Trophoblast cell (in vitro differentiated cells and primary cell): ENCODE results near the gene EPB41L2.
"Not testable (repeated sequence)": the region's sequence is repeated elsewhere in the genome, so short reads cannot be mapped to it uniquely, and the experiment has no call there.

Experiments
- DNase-seq, 2 donors: peaks; one replicate each; pipeline ENCODE4 v3.0.0-alpha.2; 2016
- H2AFZ ChIP-seq: 2 replicates; pipeline ENCODE4 v1.6.1; 2013; ENCODE audit warnings: low read length, moderate library complexity, mild to moderate bottlenecking; ENCODE audit not compliant: insufficient read depth, poor library complexity
- H2AK5ac ChIP-seq: 2 replicates; pipeline ENCODE4 v1.6.1; 2013; ENCODE audit warnings: mild to moderate bottlenecking, low read length
- H2BK120ac ChIP-seq: 2 replicates; pipeline ENCODE4 v1.6.1; 2013; ENCODE audit warnings: low read length, mild to moderate bottlenecking, moderate library complexity; ENCODE audit not compliant: insufficient read depth, poor library complexity
- H2BK12ac ChIP-seq: 2 replicates; pipeline ENCODE4 v1.6.1; 2013; ENCODE audit warnings: mild to moderate bottlenecking, low read length, moderate library complexity
- H2BK5ac ChIP-seq: 2 replicates; pipeline ENCODE4 v1.6.1; 2013; ENCODE audit warnings: low read length, low read depth, moderate library complexity, mild to moderate bottlenecking; ENCODE audit not compliant: poor library complexity
- H3K14ac ChIP-seq: 2 replicates; pipeline ENCODE4 v1.6.1; 2013; ENCODE audit warnings: mild to moderate bottlenecking, low read length
- H3K18ac ChIP-seq: 2 replicates; pipeline ENCODE4 v1.6.1; 2013; ENCODE audit warnings: mild to moderate bottlenecking, low read length
- H3K23ac ChIP-seq: 2 replicates; pipeline ENCODE4 v1.6.1; 2013; ENCODE audit warnings: low read length
- H3K27ac ChIP-seq: 2 replicates; pipeline ENCODE4 v1.5.1; 2013; ENCODE audit warnings: low read depth, mild to moderate bottlenecking, inconsistent platforms, low read length, moderate library complexity
- H3K27me3 ChIP-seq: 2 replicates; pipeline ENCODE4 v1.6.1; 2013; ENCODE audit warnings: inconsistent platforms, mild to moderate bottlenecking, low read length, moderate library complexity; ENCODE audit not compliant: insufficient read depth
- H3K36me3 ChIP-seq, 2 experiments: 1 replicate in 1 of 2; 2 replicates in 1 of 2; pipeline ENCODE4 v1.6.1; 2013; ENCODE audit warnings: low read length in 2 of 2, mild to moderate bottlenecking in 2 of 2, moderate library complexity in 1 of 2; ENCODE audit not compliant: insufficient read depth in 2 of 2, control insufficient read depth in 1 of 2
- H3K4ac ChIP-seq: 2 replicates; pipeline ENCODE4 v1.6.1; 2013; ENCODE audit warnings: low read depth, mild to moderate bottlenecking, low read length, moderate library complexity
- H3K4me1 ChIP-seq, 2 experiments: 1 replicate in 1 of 2; 2 replicates in 1 of 2; pipeline ENCODE4 v1.6.1; 2013; ENCODE audit warnings: low read length in 2 of 2, mild to moderate bottlenecking in 2 of 2, moderate library complexity in 1 of 2; ENCODE audit not compliant: insufficient read depth in 2 of 2, control insufficient read depth in 1 of 2
- H3K4me2 ChIP-seq: 2 replicates; pipeline ENCODE4 v1.6.1; 2013; ENCODE audit warnings: inconsistent platforms, mild to moderate bottlenecking, low read length, moderate library complexity
- H3K4me3 ChIP-seq: 2 replicates; pipeline ENCODE4 v1.5.1; 2013; ENCODE audit warnings: mild to moderate bottlenecking, low read depth, low read length, inconsistent platforms
- H3K79me1 ChIP-seq: one replicate; pipeline ENCODE4 v1.6.1; 2013; ENCODE audit warnings: low read length
- H3K79me2 ChIP-seq: 2 replicates; pipeline ENCODE4 v1.6.1; 2013; ENCODE audit warnings: low read length, mild to moderate bottlenecking; ENCODE audit not compliant: control insufficient read depth, insufficient read depth, poor library complexity
- H3K9ac ChIP-seq: 2 replicates; pipeline ENCODE4 v1.6.1; 2013; ENCODE audit warnings: mild to moderate bottlenecking, low read length
- H3K9me3 ChIP-seq: 2 replicates; pipeline ENCODE4 v1.6.1; 2013; ENCODE audit warnings: low read depth, mild to moderate bottlenecking, control low read depth, inconsistent platforms, low read length; ENCODE audit not compliant: insufficient read depth
- H4K12ac ChIP-seq: 2 replicates; pipeline ENCODE4 v1.6.1; 2013; ENCODE audit warnings: low read depth, mild to moderate bottlenecking, low read length, moderate library complexity
- H4K8ac ChIP-seq: 2 replicates; pipeline ENCODE4 v1.6.1; 2013; ENCODE audit warnings: low read depth, mild to moderate bottlenecking, low read length, moderate library complexity
- H4K91ac ChIP-seq: one replicate; pipeline ENCODE4 v1.6.1; 2013; ENCODE audit warnings: low read depth, mild to moderate bottlenecking, low read length, moderate library complexity
- WGBS: extraction: QIAGEN DNeasy Blood & Tissue Kit; methylation state at CpG from one replicate; pipeline ENCODE4 v1.1.7; 2013; ENCODE audit warnings: missing lambda C conversion rate; ENCODE audit not compliant: insufficient read length, insufficient coverage; ENCODE audit errors: extremely low coverage; 5-methylcytosine and 5-hydroxymethylcytosine counted together

The EPB41L2 gene

GRCh38 chr6:130944486-130944885 is 118.6 kb downstream of the EPB41L2 start:
- H3K27me3 ChIP-seq: no peaks in the 10 kb centered on the region
- H2BK5ac ChIP-seq: no peak overlapping the region
- no peak overlapping the region for H4K91ac ChIP-seq
- H2AK5ac ChIP-seq: no peak overlapping the region
- no peak overlapping the region for H3K4me2 ChIP-seq
- H3K18ac ChIP-seq: no peak overlapping the region
- H2BK120ac ChIP-seq: no peak overlapping the region
- H3K9ac ChIP-seq: no peak overlapping the region
- H2AFZ ChIP-seq: no peak overlapping the region
- H3K79me1 ChIP-seq: no peaks in the 10 kb centered on the region
- H3K23ac ChIP-seq: no peak overlapping the region
- no CpG with 5 or more reads among the region's 2 CpGs for WGBS
- no peak for DNase-seq
- H3K79me2 ChIP-seq: no peaks in the 10 kb centered on the region
- H3K4me3 ChIP-seq: no peak overlapping the region
- H3K9me3 ChIP-seq: no peaks in the 10 kb centered on the region
- H3K36me3 ChIP-seq: no peaks in the 10 kb centered on the region
- H2BK12ac ChIP-seq: no peak overlapping the region
- H3K4ac ChIP-seq: no peak overlapping the region
- H3K27ac ChIP-seq: no peak overlapping the region
- H4K8ac ChIP-seq: no peak overlapping the region
- no peak overlapping the region for H3K14ac ChIP-seq
- H4K12ac ChIP-seq: no peak overlapping the region
- no peaks in the 10 kb centered on the region for H3K4me1 ChIP-seq

- no peaks in the 10 kb centered on the region for H3K4me1 ChIP-seq
- no peak overlapping the region for H2BK5ac ChIP-seq
- H3K4ac ChIP-seq: no peak overlapping the region
- H2BK12ac ChIP-seq: no peak overlapping the region
- no peak overlapping the region for H3K4me2 ChIP-seq
- no peak overlapping the region for H3K27ac ChIP-seq
- H3K36me3 ChIP-seq: no peaks in the 10 kb centered on the region
- no peak overlapping the region for H4K8ac ChIP-seq
- no peak overlapping the region for H3K9ac ChIP-seq
- H3K27me3 ChIP-seq: no peaks in the 10 kb centered on the region
- H2AFZ ChIP-seq: no peak overlapping the region
- DNase-seq: no peak
- no peak overlapping the region for H3K23ac ChIP-seq
- no peaks in the 10 kb centered on the region for H3K9me3 ChIP-seq
- no peak overlapping the region for H2AK5ac ChIP-seq
- H4K12ac ChIP-seq: no peak overlapping the region
- no peak overlapping the region for H3K18ac ChIP-seq
- H3K14ac ChIP-seq: no peak overlapping the region
- no peak overlapping the region for H2BK120ac ChIP-seq
- H3K79me2 ChIP-seq: no peaks in the 10 kb centered on the region
- no CpG with 5 or more reads among the region's 4 CpGs for WGBS
- no peak overlapping the region for H3K4me3 ChIP-seq
- H3K79me1 ChIP-seq: no peaks in the 10 kb centered on the region
- H4K91ac ChIP-seq: no peak overlapping the region
These were observed 119.3 kb downstream of the EPB41L2 start for GRCh38 chr6:130943738-130944137.

- H2BK12ac ChIP-seq, H4K8ac ChIP-seq, H3K27ac ChIP-seq, H3K4me2 ChIP-seq, H3K79me1 ChIP-seq, DNase-seq, H2AK5ac ChIP-seq, H4K12ac ChIP-seq, H2BK5ac ChIP-seq, H3K18ac ChIP-seq, H3K27me3 ChIP-seq, H3K4me3 ChIP-seq, H2AFZ ChIP-seq, H2BK120ac ChIP-seq, H3K23ac ChIP-seq, H3K36me3 ChIP-seq, H3K4me1 ChIP-seq, H3K14ac ChIP-seq, H3K9me3 ChIP-seq, H3K4ac ChIP-seq, H3K79me2 ChIP-seq, H4K91ac ChIP-seq, H3K9ac ChIP-seq: not testable (repeated sequence)
- no CpG with 5 or more reads among the region's 3 CpGs for WGBS
These were observed 120.3 kb downstream of the EPB41L2 start for GRCh38 chr6:130942752-130943151.

DNA sequence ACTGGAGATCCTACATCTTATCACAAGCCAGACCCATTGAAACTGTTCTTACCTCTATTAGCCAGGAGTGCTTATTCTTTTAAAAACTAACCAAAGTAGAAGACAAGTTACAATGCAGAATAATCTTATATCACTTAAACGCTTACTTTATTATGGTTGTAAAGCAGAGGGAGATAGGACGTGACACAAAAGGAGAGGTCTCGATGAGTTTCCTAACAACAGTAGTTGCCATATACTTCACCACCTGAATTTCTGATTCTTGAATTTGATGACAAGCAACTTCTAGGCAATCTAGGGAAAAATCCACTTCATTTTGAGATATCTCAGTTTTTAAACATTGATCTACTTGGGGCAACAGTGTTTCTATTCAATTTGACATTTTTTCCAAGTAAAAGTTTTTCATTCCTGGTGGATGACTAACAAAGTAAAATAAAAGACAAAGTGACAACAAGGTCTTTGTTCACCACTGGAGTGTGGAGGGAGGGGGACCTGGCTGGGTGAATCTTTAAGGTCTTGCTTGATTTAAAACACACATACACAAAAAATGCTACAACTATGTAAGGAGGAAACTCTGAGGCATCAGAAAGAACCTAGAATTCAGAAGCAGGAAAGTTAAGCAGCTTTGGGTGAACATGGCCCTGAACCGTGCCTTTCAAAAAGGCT is 125.0 kb downstream of the EPB41L2 start:
- peak overlapping the region; percentile 54 for H4K12ac ChIP-seq
- no peaks in the 10 kb centered on the region for H3K36me3 ChIP-seq
- H4K91ac ChIP-seq: no peak overlapping the region
- H3K4me3 ChIP-seq: no peak overlapping the region
- H2BK120ac ChIP-seq: no peak overlapping the region
- no peak overlapping the region for H3K23ac ChIP-seq
- H3K79me2 ChIP-seq: no peaks in the 10 kb centered on the region
- no peak overlapping the region for H2BK5ac ChIP-seq
- H3K4ac ChIP-seq: no peak overlapping the region
- H3K79me1 ChIP-seq: no peaks in the 10 kb centered on the region
- no peaks in the 10 kb centered on the region for H3K27me3 ChIP-seq
- H3K4me2 ChIP-seq: no peak overlapping the region
- H3K14ac ChIP-seq: no peak overlapping the region
- no CpG with 5 or more reads among the region's 4 CpGs for WGBS
- H3K4me1 ChIP-seq: peaks cover 4 to 6% of the 10 kb centered on the region in 2 experiments
- no peaks in the 10 kb centered on the region for H3K9me3 ChIP-seq
- H4K8ac ChIP-seq: no peak overlapping the region
- H3K18ac ChIP-seq: no peak overlapping the region
- H3K9ac ChIP-seq: no peak overlapping the region
- H2AFZ ChIP-seq: no peak overlapping the region
- H2AK5ac ChIP-seq: no peak overlapping the region
- no peak for DNase-seq
- H3K27ac ChIP-seq: no peak overlapping the region
- peak overlapping the region; percentile 76 for H2BK12ac ChIP-seq
